ENCODE measurements around the gene DNAH17. TPM values are rescaled to one million over a fixed set of nuclear protein-coding genes. Genes with fewer than 3 reads are reported as not detected.

The DNAH17 gene
- total RNA-seq, 2 donors from 2014 or later = 0.13 to 0.64 TPM

- H3K27ac ChIP-seq (ENCODE audit: low read depth, low read length) = no peak overlapping the region
- H3K36me3 Mint-ChIP-seq (ENCODE audit: low read depth) = peaks cover 55% of the 10 kb centered on the region
These were observed 156.1 kb downstream of the DNAH17 start for GRCh38 chr17:78421084-78421533.

GRCh38 chr17:78419970-78420815, 157.0 kb downstream of the DNAH17 start:
- H3K9me3 ChIP-seq (ENCODE audit: control insufficient read depth, low read length) = no peaks in the 10 kb centered on the region
- peaks cover 16% of the 10 kb centered on the region for H3K4me1 Mint-ChIP-seq
- H3K4me3 Mint-ChIP-seq = no peak overlapping the region
- peaks cover 57% of the 10 kb centered on the region for H3K36me3 Mint-ChIP-seq (ENCODE audit: low read depth)
- no peak overlapping the region for H3K4me3 ChIP-seq (ENCODE audit: low read length)
- no peak for TF ChIP-seq CTCF (conservative IDR thresholded peaks at IDR 0.05)
- no peak for DNase-seq
- peak overlapping the region; percentile 81 for H3K27ac Mint-ChIP-seq
- no peaks in the 10 kb centered on the region for H3K27me3 ChIP-seq (ENCODE audit: control insufficient read depth, insufficient read depth, low read length, poor library complexity, severe bottlenecking)
- no peaks in the 10 kb centered on the region for H3K9me3 Mint-ChIP-seq
- peaks cover 3% of the 10 kb centered on the region for H3K4me1 ChIP-seq (ENCODE audit: control insufficient read depth, insufficient read depth, low read length)
- H3K9ac ChIP-seq (ENCODE audit: extremely low read depth, low read length, poor library complexity, severe bottlenecking) = no peak overlapping the region
- H3K27ac ChIP-seq (ENCODE audit: low read depth, low read length) = no peak overlapping the region
- WGBS, 2 experiments (ENCODE audit: insufficient coverage in 1 of 2, insufficient read length in 1 of 2) = 93 to 96% methylated on average over 11 to 22 of the region's 22 CpGs
- H3K27me3 Mint-ChIP-seq (ENCODE audit: insufficient read depth) = no peaks in the 10 kb centered on the region
- H3K36me3 ChIP-seq (ENCODE audit: control insufficient read depth, insufficient read depth, low read length) = peaks cover 58% of the 10 kb centered on the region

More at GRCh38 chr17:78421084-78421533, 156.1 kb downstream of the DNAH17 start:
- WGBS, 2 experiments (ENCODE audit: insufficient coverage in 1 of 2, insufficient read length in 1 of 2) = 88% methylated on average over 6 of the region's 6 CpGs; no CpG with 5 or more reads in 1 of the 2 experiments
- Histone ChIP-seq H3K4me3 (ENCODE audit: low read length) (no peak overlapping the region), H3K9ac (ENCODE audit: extremely low read depth, low read length, poor library complexity, severe bottlenecking) (no peak overlapping the region), H3K36me3 (ENCODE audit: control insufficient read depth, insufficient read depth, low read length) (peaks cover 56% of the 10 kb centered on the region), H3K27me3 (ENCODE audit: control insufficient read depth, insufficient read depth, low read length, poor library complexity, severe bottlenecking) (no peaks in the 10 kb centered on the region), H3K4me1 (ENCODE audit: control insufficient read depth, insufficient read depth, low read length) (peaks cover 3% of the 10 kb centered on the region), H3K9me3 (ENCODE audit: control insufficient read depth, low read length) (no peaks in the 10 kb centered on the region)
- Mint-ChIP-seq H3K27ac (peak overlapping the region; percentile 91), H3K27me3 (ENCODE audit: insufficient read depth) (no peaks in the 10 kb centered on the region), H3K4me1 (peaks cover 16% of the 10 kb centered on the region), H3K4me3 (no peak overlapping the region), H3K9me3 (no peaks in the 10 kb centered on the region)
- no peak for TF ChIP-seq CTCF (conservative IDR thresholded peaks at IDR 0.05)
- no peak for DNase-seq

GRCh38 chr17:78418326-78419026, 158.7 kb downstream of the DNAH17 start:
- H3K9me3 Mint-ChIP-seq = no peaks in the 10 kb centered on the region
- no peaks in the 10 kb centered on the region for H3K27me3 ChIP-seq (ENCODE audit: control insufficient read depth, insufficient read depth, low read length, poor library complexity, severe bottlenecking)
- WGBS, 2 experiments (ENCODE audit: insufficient coverage in 1 of 2, insufficient read length in 1 of 2) = 77 to 89% methylated on average over 8 to 12 of the region's 12 CpGs
- H3K4me1 ChIP-seq (ENCODE audit: control insufficient read depth, insufficient read depth, low read length) = peaks cover 3% of the 10 kb centered on the region
- H3K4me1 Mint-ChIP-seq = peaks cover 16% of the 10 kb centered on the region
- DNase-seq = no peak
- no peak overlapping the region for H3K4me3 Mint-ChIP-seq
- H3K4me3 ChIP-seq (ENCODE audit: low read length) = no peak overlapping the region
- H3K9ac ChIP-seq (ENCODE audit: extremely low read depth, low read length, poor library complexity, severe bottlenecking) = no peak overlapping the region
- H3K36me3 ChIP-seq (ENCODE audit: control insufficient read depth, insufficient read depth, low read length) = peaks cover 55% of the 10 kb centered on the region
- H3K27ac ChIP-seq (ENCODE audit: low read depth, low read length) = no peak overlapping the region
- TF ChIP-seq CTCF (conservative IDR thresholded peaks at IDR 0.05) = no peak
- H3K9me3 ChIP-seq (ENCODE audit: control insufficient read depth, low read length) = no peaks in the 10 kb centered on the region
- no peak overlapping the region for H3K27ac Mint-ChIP-seq
- no peaks in the 10 kb centered on the region for H3K27me3 Mint-ChIP-seq (ENCODE audit: insufficient read depth)
- peaks cover 53% of the 10 kb centered on the region for H3K36me3 Mint-ChIP-seq (ENCODE audit: low read depth)

Data from endodermal cell (in vitro differentiated cells).